NCI-H2196 treated with DMSO at 0.1 percent for 48 hours (cell line): Measurements from ENCODE around the gene LMNB1.
"Not testable (repeated sequence)": the region's sequence is repeated elsewhere in the genome, so short reads cannot be mapped to it uniquely, and the experiment has no call there.

ENCODE experiments used
- DNase-seq: peaks from one replicate; lab custom pipeline; 2025; ENCODE audit not compliant: unreplicated experiment; lab: John Stamatoyannopoulos, UW

The LMNB1 gene

DNA sequence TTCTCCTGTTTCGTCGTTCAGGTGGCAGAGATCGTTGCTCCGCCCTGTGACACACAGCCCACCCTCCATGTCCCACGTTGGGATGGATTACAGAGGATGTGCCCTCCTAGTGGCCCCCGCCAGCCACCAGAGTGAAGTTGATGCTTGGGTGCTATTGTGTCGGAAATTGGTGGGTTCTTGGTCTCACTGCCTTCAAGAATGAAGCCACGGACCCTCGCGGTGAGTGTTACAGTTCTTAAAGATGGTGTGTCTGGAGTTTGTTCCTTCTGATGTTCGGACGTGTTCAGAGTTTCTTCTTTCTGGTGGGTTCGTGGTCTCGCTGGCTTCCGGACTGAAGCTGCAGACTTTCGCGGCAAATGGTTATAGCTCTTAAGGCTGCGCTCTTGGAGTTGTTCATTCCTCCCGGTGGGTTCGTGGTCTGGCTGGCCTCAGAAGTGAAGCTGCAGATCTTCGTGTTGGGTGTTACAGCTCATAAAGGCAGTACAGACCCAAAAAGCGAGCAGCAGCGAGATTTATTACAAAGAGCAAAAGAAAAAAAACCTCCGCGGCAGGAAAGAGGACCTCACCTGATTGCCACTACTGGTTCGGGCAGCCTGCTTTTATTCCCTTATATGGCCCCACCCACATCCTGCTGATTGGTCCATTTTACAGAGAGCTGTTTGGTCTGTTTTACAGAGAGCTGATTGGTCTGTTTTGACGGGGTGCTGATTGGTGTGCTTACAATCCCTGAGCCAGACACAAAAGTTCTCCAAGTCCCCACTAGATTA lies 76.8 kb downstream of the LMNB1 start:
- DNase-seq = not testable (repeated sequence)

DNA sequence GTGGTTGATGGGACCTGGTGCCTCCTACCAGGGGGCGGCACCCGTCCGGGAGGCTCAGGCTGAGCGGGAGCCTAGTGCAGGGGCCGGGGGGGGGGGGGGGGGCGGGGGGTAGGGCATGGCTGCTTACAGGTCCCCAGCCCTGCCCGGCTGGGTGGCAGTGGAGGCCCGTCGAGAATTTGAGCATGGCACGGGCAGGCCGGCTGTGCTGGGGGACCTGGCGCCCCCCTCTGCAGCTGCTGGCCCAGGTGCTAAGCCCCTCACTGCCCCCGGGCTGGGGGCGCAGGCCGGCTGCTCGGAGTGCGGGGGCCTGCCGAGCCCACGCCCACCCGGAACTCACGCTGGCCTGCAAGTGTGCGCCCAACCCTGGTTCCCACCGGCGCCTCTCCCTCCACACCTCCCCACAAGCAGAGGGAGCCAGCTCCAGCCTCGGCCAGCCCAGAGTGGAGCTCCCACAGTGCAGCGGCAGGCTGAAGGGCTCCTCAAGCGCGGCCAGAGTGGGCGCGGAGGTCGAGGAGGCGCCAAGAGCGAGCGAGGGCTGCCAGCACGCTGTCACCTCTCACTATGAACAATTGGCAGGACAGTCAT lies 77.7 kb downstream of the LMNB1 start:
- DNase-seq = no peak

DNA sequence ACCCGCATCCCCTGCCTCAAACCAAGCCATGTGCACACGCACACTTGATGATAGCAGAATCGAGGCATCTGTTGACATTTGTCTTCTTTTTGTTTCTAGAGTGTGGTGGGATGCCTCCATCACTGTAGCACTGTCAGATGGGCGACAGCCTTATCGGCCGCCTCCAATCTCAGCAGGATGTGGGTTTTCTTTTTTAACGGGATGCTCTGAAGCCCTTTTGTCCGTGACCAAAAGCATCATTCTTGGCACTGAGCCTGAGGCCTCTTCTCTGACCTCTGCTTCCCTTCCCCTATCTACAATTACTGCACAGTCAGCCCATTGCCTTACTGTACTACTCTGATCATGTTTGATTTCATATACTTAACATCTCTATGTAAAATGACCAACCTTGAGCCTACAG lies 78.3 kb downstream of the LMNB1 start:
- DNase-seq = no peak

GRCh38 chr5:126857472-126858410 lies 80.8 kb downstream of the LMNB1 start:
- no peak for DNase-seq

- DNase-seq = no peak
These were observed 81.5 kb downstream of the LMNB1 start for GRCh38 chr5:126858441-126858840.

GRCh38 chr5:126863402-126863801 lies 86.5 kb downstream of the LMNB1 start:
- no peak for DNase-seq

DNA sequence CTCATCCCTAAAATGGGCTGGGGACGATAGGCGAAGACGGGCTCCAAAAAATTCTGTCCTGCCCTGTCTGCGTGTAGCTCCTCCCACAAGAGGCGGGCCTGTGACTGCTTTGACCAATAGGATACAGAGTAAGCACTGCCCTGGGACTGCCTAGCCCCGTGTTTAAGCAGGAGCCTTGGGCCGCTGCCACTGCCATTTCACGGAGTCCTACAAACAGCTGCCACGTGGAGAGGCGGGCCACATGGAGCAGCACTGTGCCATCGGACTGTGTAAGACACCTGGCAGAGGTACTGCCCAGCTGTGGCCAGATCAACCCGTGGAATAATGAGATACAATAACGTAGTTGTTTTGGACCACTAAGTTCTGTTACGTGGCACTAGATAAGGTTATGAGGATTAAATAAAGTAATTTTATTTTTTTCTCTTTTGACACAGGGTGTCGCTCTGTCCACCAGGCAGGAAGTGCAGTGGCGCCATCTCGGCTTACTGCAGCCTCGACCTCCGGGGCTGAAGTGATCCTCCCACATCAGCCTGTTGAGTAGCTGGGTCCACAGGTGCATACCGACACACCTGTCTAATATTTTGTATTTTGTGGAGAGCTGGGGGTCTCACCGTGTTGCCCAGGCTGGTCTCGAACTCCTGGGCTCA lies 87.2 kb downstream of the LMNB1 start:
- DNase-seq = no peak

DNA sequence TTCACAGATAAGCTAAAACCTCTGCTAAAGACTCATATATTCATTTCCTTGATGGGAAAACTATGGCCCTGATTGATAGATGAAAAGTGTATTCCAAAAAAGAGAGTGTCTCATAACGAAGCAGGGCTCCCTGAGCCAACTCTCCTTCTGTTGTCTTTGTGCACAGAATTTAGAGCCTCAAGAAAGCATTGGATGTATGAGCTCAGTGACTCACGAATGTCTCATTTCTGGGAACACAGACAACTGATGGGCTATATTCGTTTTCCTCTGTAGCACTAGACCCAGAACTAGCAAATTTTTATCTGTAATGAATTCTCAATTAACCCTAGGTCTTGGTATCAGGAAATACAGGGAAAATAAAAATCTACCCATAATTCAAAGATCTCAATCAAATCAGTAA lies 88.4 kb downstream of the LMNB1 start:
- DNase-seq = no peak

DNA sequence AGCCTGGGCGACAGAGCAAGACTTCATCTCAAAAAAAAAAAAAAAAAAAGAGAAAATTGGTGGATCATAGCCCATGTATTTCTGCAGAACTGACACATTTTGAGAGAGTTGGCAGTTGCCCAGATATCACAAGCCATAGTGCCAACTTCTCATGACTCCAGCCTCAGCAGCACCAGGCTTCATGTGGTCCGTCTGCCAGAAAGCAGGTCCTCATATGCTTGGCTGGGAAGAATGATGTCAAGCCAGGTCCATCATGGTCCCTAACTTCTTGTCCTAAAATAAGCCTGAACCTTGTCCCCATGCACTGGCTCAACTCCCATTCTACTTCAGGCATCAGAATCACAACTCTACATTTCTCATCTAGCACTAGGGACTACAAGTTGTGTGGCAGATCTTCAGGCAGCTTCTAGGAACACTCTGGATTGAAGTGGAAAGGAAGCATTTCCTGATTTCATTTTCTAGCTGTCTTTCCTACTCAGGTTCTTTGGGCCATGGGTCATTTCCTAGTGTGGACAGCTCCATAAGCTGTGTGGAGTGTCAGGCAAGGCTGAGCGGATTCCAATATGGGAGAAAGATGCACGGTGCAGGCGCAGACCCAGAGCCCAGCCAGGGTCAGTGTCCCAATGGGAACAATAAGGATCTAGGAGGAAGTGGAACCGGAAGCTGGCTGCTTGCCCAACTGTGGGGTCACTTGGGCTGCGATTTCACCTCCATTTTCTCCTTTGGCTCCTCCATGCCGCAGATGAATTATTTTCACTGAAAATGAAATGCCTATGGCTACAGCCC lies 90.1 kb downstream of the LMNB1 start:
- DNase-seq = no peak

DNA sequence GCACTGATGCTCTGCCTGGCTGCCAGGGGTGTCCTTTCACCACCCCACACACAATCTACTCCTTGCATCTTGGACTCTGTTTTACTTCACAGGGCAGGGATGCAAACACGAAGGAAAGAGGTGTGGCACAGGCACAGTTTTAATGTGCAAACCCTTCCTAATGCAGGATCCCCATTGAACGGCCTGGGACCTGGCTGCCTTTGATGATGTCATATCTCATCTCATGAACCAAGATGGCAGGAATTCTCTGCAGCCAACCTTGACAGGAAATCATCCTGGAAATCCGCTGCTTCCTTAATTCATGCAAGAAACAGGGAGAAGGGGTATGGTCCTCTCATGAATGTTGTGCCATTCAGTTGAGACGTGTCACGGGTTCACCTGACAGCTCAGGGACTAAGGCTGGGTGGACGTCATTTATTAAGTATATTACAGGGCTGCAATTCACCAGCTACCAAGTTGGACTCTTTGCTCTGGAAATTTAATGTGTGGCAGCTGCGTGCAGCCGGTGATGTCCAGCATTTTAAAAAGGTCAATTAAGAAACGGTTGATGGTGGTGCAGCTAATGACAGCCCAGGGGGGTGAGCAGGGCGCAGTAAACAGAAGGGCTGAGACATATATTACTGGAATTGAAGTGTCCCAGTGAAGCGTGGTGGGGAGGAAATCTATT lies 91.5 kb downstream of the LMNB1 start:
- no peak for DNase-seq

DNA sequence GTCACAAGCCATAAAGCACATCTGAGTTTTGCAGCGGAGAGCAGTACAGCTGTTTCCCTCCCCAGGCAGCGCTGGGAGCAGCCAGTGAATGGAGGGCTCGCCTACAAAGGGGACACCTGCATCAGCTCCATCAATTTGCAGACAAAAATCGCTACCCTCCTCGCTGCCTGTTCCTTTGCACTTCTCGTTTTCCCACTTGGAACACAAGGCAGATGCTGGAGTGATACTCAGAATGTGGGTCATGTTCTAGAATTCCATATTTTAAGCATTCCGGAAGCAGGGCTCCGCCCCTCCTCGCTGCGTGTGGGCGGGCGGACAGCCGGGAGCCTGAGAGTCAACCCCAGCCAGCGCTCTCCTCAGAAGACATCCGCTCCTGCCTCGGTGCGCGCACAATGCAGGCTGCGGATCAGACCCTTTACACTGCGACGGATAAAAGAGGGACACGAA lies 92.1 kb downstream of the LMNB1 start:
- DNase-seq = no peak

- DNase-seq = no peak
These were observed 94.5 kb downstream of the LMNB1 start for GRCh38 chr5:126871441-126871840.

DNA sequence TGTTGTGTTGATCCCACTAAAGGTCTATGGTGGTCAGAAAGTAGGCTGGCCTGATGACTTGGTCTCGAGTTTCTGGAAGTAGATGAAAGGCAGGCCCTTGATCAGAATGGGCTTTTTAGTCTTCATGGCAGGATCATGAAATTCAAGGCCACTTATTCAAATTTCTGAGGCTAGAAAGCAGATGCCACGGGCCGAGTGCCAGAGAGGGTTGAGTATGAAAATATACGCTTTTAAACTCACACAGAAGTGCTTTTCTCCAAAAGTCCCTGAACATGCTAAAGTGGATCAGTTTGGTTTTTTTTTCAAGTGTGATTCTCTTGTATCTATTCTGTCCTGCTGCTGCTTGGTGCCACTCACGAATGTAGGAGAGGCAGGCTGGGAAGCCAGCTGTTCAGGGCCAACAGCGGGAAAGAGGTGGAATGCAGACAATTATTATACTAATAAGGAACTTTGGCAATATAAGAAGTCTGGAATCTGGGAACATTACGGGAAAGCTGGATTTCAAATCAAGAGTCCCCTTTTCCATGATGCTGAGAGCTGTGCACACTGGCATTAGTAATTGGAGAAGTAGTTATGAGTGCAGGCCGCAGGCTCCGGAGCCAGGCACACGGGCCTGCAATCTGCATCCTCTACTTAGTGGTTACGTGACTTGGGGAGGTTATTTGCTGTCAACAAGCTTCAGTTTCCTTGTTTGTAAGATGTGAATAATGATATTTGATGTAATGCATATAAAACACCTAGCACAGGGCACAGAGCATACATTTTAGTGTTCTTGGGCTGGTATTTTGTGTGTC lies 95.8 kb downstream of the LMNB1 start:
- no peak for DNase-seq

GRCh38 chr5:126875303-126875785 lies 98.4 kb downstream of the LMNB1 start:
- no peak for DNase-seq

GRCh38 chr5:126877602-126878001 lies 100.7 kb downstream of the LMNB1 start:
- DNase-seq = no peak

DNA sequence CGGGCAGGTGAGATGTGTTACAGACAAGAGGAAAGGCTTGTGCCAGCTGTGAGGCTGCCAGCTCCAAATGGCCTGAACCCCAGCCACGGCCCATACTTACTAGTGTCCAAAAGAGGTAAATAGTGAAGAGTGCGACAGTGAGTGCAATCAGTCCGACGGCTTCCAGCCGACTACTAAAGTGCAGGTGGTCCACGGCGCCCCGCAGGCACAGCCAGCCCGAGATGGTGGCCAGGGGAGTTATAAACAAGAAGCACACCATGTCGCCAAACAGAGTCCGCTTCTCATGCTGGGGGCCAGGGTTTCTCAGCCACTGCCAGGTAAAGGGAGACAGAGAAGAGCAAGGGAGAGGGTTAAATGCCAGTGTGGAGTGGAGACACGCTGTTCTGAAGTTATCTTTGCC lies 101.1 kb downstream of the LMNB1 start:
- no peak for DNase-seq

- no peak for DNase-seq
These were observed 101.7 kb downstream of the LMNB1 start for GRCh38 chr5:126878634-126879033.

DNA sequence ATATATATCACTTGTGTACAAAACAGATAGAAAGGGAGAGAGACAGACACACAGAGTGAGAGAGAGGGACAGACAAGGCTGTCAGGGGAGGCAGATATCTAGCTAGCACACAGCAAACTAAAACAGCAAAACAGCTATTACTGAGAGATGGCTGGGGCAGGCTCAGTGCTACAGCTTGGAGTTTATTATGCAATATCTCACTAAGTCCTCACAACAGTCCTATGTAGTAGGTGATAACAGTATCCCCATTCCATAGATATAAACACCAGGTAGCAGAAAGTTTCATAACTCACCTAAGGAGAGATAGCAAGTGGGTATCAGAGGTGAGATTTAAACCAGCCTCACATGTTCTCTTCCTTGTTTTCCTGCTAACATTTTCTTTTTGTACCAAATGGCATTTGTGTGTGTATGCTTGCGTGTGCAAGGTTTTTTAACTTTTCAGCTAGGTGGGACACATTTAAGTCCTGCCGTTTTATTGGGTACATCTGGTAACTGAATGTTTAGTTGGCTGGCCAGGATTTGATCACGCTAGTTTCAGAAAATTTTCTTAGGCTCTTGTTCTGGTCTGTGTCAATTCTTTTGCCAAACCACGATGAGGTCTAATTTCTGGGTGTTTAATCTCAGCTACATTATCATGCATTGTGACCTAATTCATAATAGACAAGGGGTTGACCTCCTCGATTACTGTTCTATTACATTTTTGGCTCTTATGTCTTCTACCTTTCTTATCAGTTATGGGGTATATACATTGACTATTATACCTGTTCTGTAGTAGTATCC lies 105.1 kb downstream of the LMNB1 start:
- DNase-seq = no peak
